ENCODE data around the gene GDF15. TPM values are rescaled to one million over a fixed set of nuclear protein-coding genes. Genes with fewer than 3 reads are reported as not detected.

GDF15 gene
- total RNA-seq, 1 experiment from 2014 or later: 56.6 TPM

GRCh38 chr19:18427743-18428113 is 41.8 kb downstream of the GDF15 start:
- no peak overlapping the region for H3K4me3 Mint-ChIP-seq (ENCODE audit: low read depth, unreplicated experiment)
- no peaks in the 10 kb centered on the region for H3K27me3 Mint-ChIP-seq (ENCODE audit: unreplicated experiment)
- H3K27ac Mint-ChIP-seq (ENCODE audit: unreplicated experiment): no peak overlapping the region
- H3K36me3 Mint-ChIP-seq (ENCODE audit: insufficient read depth, unreplicated experiment): no peaks in the 10 kb centered on the region
- H3K4me1 Mint-ChIP-seq (ENCODE audit: low read depth, unreplicated experiment): no peaks in the 10 kb centered on the region
- intact Hi-C loops (cut with micrococcal nuclease; ENCODE audit: unreplicated experiment): no loop called here
- CTCF ChIA-PET: no interaction called here
- no peaks in the 10 kb centered on the region for H3K9me3 Mint-ChIP-seq (ENCODE audit: low read depth, unreplicated experiment)
- no peak for DNase-seq
- TF ChIP-seq, protein P1, sequence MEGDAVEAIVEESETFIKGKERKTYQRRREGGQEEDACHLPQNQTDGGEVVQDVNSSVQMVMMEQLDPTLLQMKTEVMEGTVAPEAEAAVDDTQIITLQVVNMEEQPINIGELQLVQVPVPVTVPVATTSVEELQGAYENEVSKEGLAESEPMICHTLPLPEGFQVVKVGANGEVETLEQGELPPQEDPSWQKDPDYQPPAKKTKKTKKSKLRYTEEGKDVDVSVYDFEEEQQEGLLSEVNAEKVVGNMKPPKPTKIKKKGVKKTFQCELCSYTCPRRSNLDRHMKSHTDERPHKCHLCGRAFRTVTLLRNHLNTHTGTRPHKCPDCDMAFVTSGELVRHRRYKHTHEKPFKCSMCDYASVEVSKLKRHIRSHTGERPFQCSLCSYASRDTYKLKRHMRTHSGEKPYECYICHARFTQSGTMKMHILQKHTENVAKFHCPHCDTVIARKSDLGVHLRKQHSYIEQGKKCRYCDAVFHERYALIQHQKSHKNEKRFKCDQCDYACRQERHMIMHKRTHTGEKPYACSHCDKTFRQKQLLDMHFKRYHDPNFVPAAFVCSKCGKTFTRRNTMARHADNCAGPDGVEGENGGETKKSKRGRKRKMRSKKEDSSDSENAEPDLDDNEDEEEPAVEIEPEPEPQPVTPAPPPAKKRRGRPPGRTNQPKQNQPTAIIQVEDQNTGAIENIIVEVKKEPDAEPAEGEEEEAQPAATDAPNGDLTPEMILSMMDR (IDR thresholded peaks at IDR 0.05; ENCODE audit: unreplicated experiment): no peak
- no TSS peak for BruUV-seq (replicated peaks)

DNA sequence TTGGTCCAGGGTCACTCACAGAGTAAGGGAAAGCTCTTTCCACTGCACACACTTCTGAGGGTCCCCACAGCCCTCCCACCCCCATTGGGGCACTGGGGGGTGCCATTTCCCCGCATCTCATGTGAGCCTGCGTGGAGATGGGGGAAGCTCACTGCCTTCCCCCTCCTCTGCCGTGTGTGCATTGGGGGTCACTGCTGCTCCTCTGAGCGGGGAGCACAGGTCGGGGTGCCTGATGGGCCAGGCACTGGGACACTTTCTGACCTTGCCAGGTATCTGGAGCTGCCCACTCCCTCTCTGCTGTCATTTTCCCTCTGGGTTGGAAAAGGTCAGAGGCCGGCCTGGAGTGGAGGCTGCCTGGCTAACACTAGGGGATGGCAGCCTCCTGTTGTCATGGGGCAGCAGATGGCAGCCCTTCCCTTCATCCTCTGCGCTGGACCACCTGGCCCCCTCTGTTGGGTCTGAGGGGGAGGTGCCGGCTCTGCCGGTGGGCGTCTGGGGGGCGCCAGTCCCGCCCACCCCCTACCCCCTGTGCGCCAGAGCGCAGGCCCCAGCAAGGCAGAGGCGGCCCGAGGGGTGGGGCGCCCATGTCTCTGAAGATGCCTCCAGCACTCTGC is 42.3 kb downstream of the GDF15 start:
- intact Hi-C loops (cut with micrococcal nuclease; ENCODE audit: unreplicated experiment): no loop called here
- no peak for DNase-seq
- Mint-ChIP-seq H3K4me3 (ENCODE audit: low read depth, unreplicated experiment) (no peak overlapping the region), H3K9me3 (ENCODE audit: low read depth, unreplicated experiment) (no peaks in the 10 kb centered on the region), H3K27me3 (ENCODE audit: unreplicated experiment) (no peaks in the 10 kb centered on the region), H3K27ac (ENCODE audit: unreplicated experiment) (no peak overlapping the region), H3K36me3 (ENCODE audit: insufficient read depth, unreplicated experiment) (no peaks in the 10 kb centered on the region), H3K4me1 (ENCODE audit: low read depth, unreplicated experiment) (no peaks in the 10 kb centered on the region)
- TF ChIP-seq, protein P1 (IDR thresholded peaks at IDR 0.05; ENCODE audit: unreplicated experiment): no peak
- CTCF ChIA-PET: no interaction called here
- BruUV-seq (replicated peaks): no TSS peak

- CTCF ChIA-PET: no interaction called here
- BruUV-seq (replicated peaks): no TSS peak
- intact Hi-C loops (cut with micrococcal nuclease; ENCODE audit: unreplicated experiment): no loop called here
- Mint-ChIP-seq H3K27ac (ENCODE audit: unreplicated experiment) (no peak overlapping the region), H3K27me3 (ENCODE audit: unreplicated experiment) (no peaks in the 10 kb centered on the region), H3K36me3 (ENCODE audit: insufficient read depth, unreplicated experiment) (peaks cover 1% of the 10 kb centered on the region), H3K9me3 (ENCODE audit: low read depth, unreplicated experiment) (no peaks in the 10 kb centered on the region), H3K4me1 (ENCODE audit: low read depth, unreplicated experiment) (no peaks in the 10 kb centered on the region), H3K4me3 (ENCODE audit: low read depth, unreplicated experiment) (no peak overlapping the region)
- TF ChIP-seq, protein P1 (IDR thresholded peaks at IDR 0.05; ENCODE audit: unreplicated experiment): no peak
- DNase-seq: no peak
Measured at GRCh38 chr19:18428787-18429674, 43.1 kb downstream of the GDF15 start.

GRCh38 chr19:18429717-18430416 is 43.9 kb downstream of the GDF15 start:
- TF ChIP-seq, protein P1 (IDR thresholded peaks at IDR 0.05; ENCODE audit: unreplicated experiment): no peak
- no peaks in the 10 kb centered on the region for H3K9me3 Mint-ChIP-seq (ENCODE audit: low read depth, unreplicated experiment)
- H3K4me3 Mint-ChIP-seq (ENCODE audit: low read depth, unreplicated experiment): no peak overlapping the region
- no peak overlapping the region for H3K27ac Mint-ChIP-seq (ENCODE audit: unreplicated experiment)
- no peak for DNase-seq
- no peaks in the 10 kb centered on the region for H3K27me3 Mint-ChIP-seq (ENCODE audit: unreplicated experiment)
- H3K4me1 Mint-ChIP-seq (ENCODE audit: low read depth, unreplicated experiment): no peaks in the 10 kb centered on the region
- BruUV-seq (replicated peaks): no TSS peak
- intact Hi-C loops (cut with micrococcal nuclease; ENCODE audit: unreplicated experiment): no loop called here
- CTCF ChIA-PET: no interaction called here
- peaks cover 8% of the 10 kb centered on the region for H3K36me3 Mint-ChIP-seq (ENCODE audit: insufficient read depth, unreplicated experiment)
